ENCODE data around the gene TGFBR1. TPM values are rescaled to one million over a fixed set of nuclear protein-coding genes. Genes with fewer than 3 reads are reported as not detected.

TGFBR1 gene
- total and polyA plus RNA-seq, 7 donors: 5.3 to 25.7 (median 18.3) TPM

- Histone ChIP-seq H3K9me3 (no peaks in the 10 kb centered on the region), H3K4me1 (peaks cover 25% of the 10 kb centered on the region), H3K36me3 (ENCODE audit: insufficient read depth in 1 of 2, low read depth in 1 of 2) (peaks cover 0 to 72% of the 10 kb centered on the region in 2 donors), H3K4me3 (no peak overlapping the region), H3K27me3 (ENCODE audit: insufficient read depth in 3 of 3, low read length in 2 of 3) (no peaks in the 10 kb centered on the region), H3K27ac (no peak overlapping the region)
- TF ChIP-seq CTCF (IDR thresholded peaks at IDR 0.05): no peak
- no peak for ATAC-seq
- 81 to 89% (median 83%) methylated on average over 5 of the region's 5 CpGs for WGBS, 3 donors
- DNase-seq: no peak
- intact Hi-C loops (cut with DNase I): loop anchor here (1.0 to 5.0 kb wide), 5 partner anchors 139 to 295 kb away; no protein-coding TSS in a partner anchor
Measured at GRCh38 chr9:99141849-99142248, 36.9 kb downstream of the TGFBR1 start.

GRCh38 chr9:99142275-99142674 lies 37.4 kb downstream of the TGFBR1 start:
- H3K9me3 ChIP-seq: no peaks in the 10 kb centered on the region
- TF ChIP-seq CTCF (IDR thresholded peaks at IDR 0.05): no peak
- H3K4me3 ChIP-seq: no peak overlapping the region
- H3K27me3 ChIP-seq (ENCODE audit: insufficient read depth in 3 of 3, low read length in 2 of 3): no peaks in the 10 kb centered on the region
- no peak overlapping the region for H3K27ac ChIP-seq
- peaks cover 21% of the 10 kb centered on the region for H3K4me1 ChIP-seq
- DNase-seq: no peak
- intact Hi-C loops (cut with DNase I): loop anchor here (1.0 to 5.0 kb wide), 3 partner anchors 166 to 295 kb away; no protein-coding TSS in a partner anchor
- ATAC-seq: no peak
- H3K36me3 ChIP-seq (ENCODE audit: insufficient read depth in 1 of 2, low read depth in 1 of 2): peaks cover 0 to 72% of the 10 kb centered on the region in 2 donors
- 87 to 90% (median 89%) methylated on average over 4 of the region's 4 CpGs for WGBS, 3 donors

- TF ChIP-seq CTCF (IDR thresholded peaks at IDR 0.05): no peak
- H3K4me3 ChIP-seq: no peak overlapping the region
- peaks cover 3 to 80% of the 10 kb centered on the region in 2 donors for H3K36me3 ChIP-seq (ENCODE audit: insufficient read depth in 1 of 2, low read depth in 1 of 2)
- DNase-seq (no peak), ATAC-seq (no peak)
- H3K27me3 ChIP-seq (ENCODE audit: insufficient read depth in 3 of 3, low read length in 2 of 3): no peaks in the 10 kb centered on the region
- H3K4me1 ChIP-seq: peaks cover 10% of the 10 kb centered on the region
- intact Hi-C loops (cut with DNase I): loop anchor here in 1 of 2 donors (5.0 kb wide), 2 partner anchors 171 to 296 kb away; no protein-coding TSS in a partner anchor
- H3K9me3 ChIP-seq: no peaks in the 10 kb centered on the region
- H3K27ac ChIP-seq: no peak overlapping the region
- WGBS, 3 donors: 91 to 95% (median 95%) methylated on average over 3 of the region's 3 CpGs
Measured at GRCh38 chr9:99143655-99144054, 38.7 kb downstream of the TGFBR1 start.

- no peak overlapping the region for H3K4me3 ChIP-seq
- WGBS, 3 donors: 78 to 91% (median 83%) methylated on average over 4 of the region's 4 CpGs
- ATAC-seq: no peak
- peaks cover 3 to 86% of the 10 kb centered on the region in 2 donors for H3K36me3 ChIP-seq (ENCODE audit: insufficient read depth in 1 of 2, low read depth in 1 of 2)
- DNase-seq: no peak
- no peak overlapping the region for H3K27ac ChIP-seq
- H3K4me1 ChIP-seq: no peaks in the 10 kb centered on the region
- intact Hi-C loops (cut with DNase I): loop anchor here in 1 of 2 donors (5.0 kb wide), 2 partner anchors 173 to 298 kb away; no protein-coding TSS in a partner anchor
- no peak for TF ChIP-seq CTCF (IDR thresholded peaks at IDR 0.05)
- H3K27me3 ChIP-seq (ENCODE audit: insufficient read depth in 3 of 3, low read length in 2 of 3): no peaks in the 10 kb centered on the region
- H3K9me3 ChIP-seq: no peaks in the 10 kb centered on the region
Measured at GRCh38 chr9:99144966-99145365, 40.1 kb downstream of the TGFBR1 start.

- H3K4me3 ChIP-seq: no peak overlapping the region
- DNase-seq: no peak
- peaks cover 3 to 89% of the 10 kb centered on the region in 2 donors for H3K36me3 ChIP-seq (ENCODE audit: insufficient read depth in 1 of 2, low read depth in 1 of 2)
- no peaks in the 10 kb centered on the region for H3K4me1 ChIP-seq
- no peaks in the 10 kb centered on the region for H3K27me3 ChIP-seq (ENCODE audit: insufficient read depth in 3 of 3, low read length in 2 of 3)
- no peak for TF ChIP-seq CTCF (IDR thresholded peaks at IDR 0.05)
- no peak overlapping the region for H3K27ac ChIP-seq
- intact Hi-C loops (cut with DNase I): no loop called here
- ATAC-seq: no peak
- whole genome bisulfite sequencing, 3 donors: 71 to 82% (median 82%) methylated on average over 4 of the region's 4 CpGs
- no peaks in the 10 kb centered on the region for H3K9me3 ChIP-seq
Measured at GRCh38 chr9:99146574-99146973, 41.7 kb downstream of the TGFBR1 start.
